Ovary (tissue), 9 donors: ENCODE data around the gene SCG2. TPM values are rescaled to one million over a fixed set of nuclear protein-coding genes. Genes with fewer than 3 reads are reported as not detected.

Experiments used
- DNase-seq, 5 donors: peaks; one replicate each; pipeline ENCODE4 v3.0.0-alpha.2; 2019 to 2020
- H3K27ac ChIP-seq, 2 donors: fragments of 200-600 bp; one replicate each; pipeline versions ENCODE4 v1.5.1 to v1.8.0; 2019 to 2022
- H3K27me3 ChIP-seq: fragments of 200-600 bp; one replicate; pipeline ENCODE4 v1.8.0; 2022
- H3K36me3 ChIP-seq: fragments of 200-600 bp; sonication (generic); one replicate; pipeline ENCODE4 v1.5.1; 2019
- H3K4me1 ChIP-seq: one replicate; pipeline ENCODE4 v1.8.1; 2013; ENCODE audit warnings: mild to moderate bottlenecking, moderate library complexity; ENCODE audit not compliant: insufficient read depth
- H3K4me3 ChIP-seq: fragments of 200-600 bp; sonication (generic); one replicate; pipeline ENCODE4 v1.5.1; 2017
- H3K9me3 ChIP-seq, 2 donors: fragments of 200-600 bp in 1 of 2; sonication (generic) in 1 of 2; one replicate each; pipeline versions ENCODE4 v1.5.1 to v1.8.1; 2013 to 2019; ENCODE audit warnings: mild to moderate bottlenecking in 1 of 2, moderate library complexity in 1 of 2
- CTCF ChIP-seq, 3 donors: fragments of 450-650 bp in 2 of 3; fragments of 200-600 bp in 1 of 3; IDR thresholded peaks; one replicate each; pipeline versions ENCODE4 v1.5.1 to v1.8.0; 2016 to 2022; ENCODE audit warnings: antibody characterized with exemption in 3 of 3, mild to moderate bottlenecking in 1 of 3
- EP300 ChIP-seq: sonication (generic); formaldehyde crosslinking; IDR thresholded peaks from one replicate; pipeline ENCODE4 v1.6.1; 2017; ENCODE audit warnings: antibody characterized with exemption
- POLR2A ChIP-seq: fragments of 450-650 bp; IDR thresholded peaks from one replicate; pipeline ENCODE4 v1.6.1; 2017; ENCODE audit warnings: antibody characterized with exemption, mild to moderate bottlenecking, moderate library complexity
- WGBS, 3 donors: extraction: QIAGEN DNeasy Blood & Tissue Kit in 1 of 3; methylation state at CpG; one replicate each; pipeline versions ENCODE4 v1.1.5 to v1.1.7; 2013 to 2017; 5-methylcytosine and 5-hydroxymethylcytosine counted together
- intact Hi-C, 4 donors: fragments of 100-400 bp; cut with DNase I; formaldehyde crosslinking; loops; one replicate each; pipeline versions ENCODE4 v1.11.0 to v1.15.1; 2022 to 2023
- polyA plus RNA-seq, 2 donors: library from polyadenylated mRNA; stranded (reverse); fragments of 200-250 nt in 1 of 2; fragments of 350-450 nt in 1 of 2; fragmentation: Illumina TruSeq in 1 of 2; extraction: RNeasy Lipid Tissue Mini Kit (QIAGEN cat#74804) in 1 of 2; gene quantifications; one replicate each; pipeline ENCODE4 v1.2.3, GENCODE V29; 2013 to 2014
- total RNA-seq, 7 donors: library from RNA; depleted of rRNA in 2 of 7; stranded (reverse); fragments of >200 nt in 2 of 7; fragmentation: NEBNext Ultra II Directional in 3 of 7; extraction: Animal tissue kit (Norgen Biotek cat#: 25700) in 3 of 7; gene quantifications; one replicate each; pipeline versions ENCODE4 v1.1.0 to v1.2.4, GENCODE V29; 2016 to 2023
- donor health status: DM: no; HTN: no; CAD: no; lungs with moderate emphysema.
- donor health status: DM: no; HTN: no; CAD: no.
- donor health status: Bipolar disorder and iron deficiency.
- donor health status: DM: yes; HTN: yes; CAD: no.
- donor health status: DM: no; HTN: no; CAD: no.
- donor health status: DM: yes; HTN: yes; CAD: no.

The SCG2 gene
- total and polyA plus RNA-seq, 9 donors, result 0.18 to 6.3 (median 2.6) TPM

GRCh38 chr2:223604231-223604630 lies 2.1 kb upstream of the SCG2 start:
- DNase-seq, result no peak
- Histone ChIP-seq H3K4me1 (no peaks in the 10 kb centered on the region), H3K27ac (no peak overlapping the region), H3K4me3 (no peak overlapping the region), H3K9me3 (no peaks in the 10 kb centered on the region), H3K36me3 (no peaks in the 10 kb centered on the region), H3K27me3 (no peaks in the 10 kb centered on the region)
- WGBS, 3 donors, result 82 to 86% (median 82%) methylated on average over 2 of the region's 2 CpGs
- intact Hi-C loops, result loop anchor here in 2 of 4 donors (10.0 kb wide), 1 partner anchor 629 kb away; no protein-coding TSS in a partner anchor
- TF ChIP-seq POLR2A, result no peak
- no peak for TF ChIP-seq EP300
- no peak for TF ChIP-seq CTCF (IDR thresholded peaks at IDR 0.05)

- no peak for DNase-seq
- no peaks in the 10 kb centered on the region for H3K36me3 ChIP-seq
- TF ChIP-seq POLR2A (no peak), EP300 (no peak), CTCF (IDR thresholded peaks at IDR 0.05) (no peak)
- H3K4me3 ChIP-seq, result no peak overlapping the region
- no peak overlapping the region for H3K27ac ChIP-seq
- no peaks in the 10 kb centered on the region for H3K4me1 ChIP-seq
- no peaks in the 10 kb centered on the region for H3K9me3 ChIP-seq
- intact Hi-C loops, result loop anchor here in 2 of 4 donors (10.0 kb wide), 1 partner anchor 628 kb away; no protein-coding TSS in a partner anchor
- 49 to 69% (median 57%) methylated on average over 2 of the region's 2 CpGs for WGBS, 3 donors
- no peaks in the 10 kb centered on the region for H3K27me3 ChIP-seq
Measured at GRCh38 chr2:223602972-223603371, 811 bp upstream of the SCG2 start.

GRCh38 chr2:223601018-223601417 lies 1.1 kb downstream of the SCG2 start:
- Histone ChIP-seq H3K9me3 (no peaks in the 10 kb centered on the region), H3K36me3 (no peaks in the 10 kb centered on the region), H3K4me1 (no peaks in the 10 kb centered on the region), H3K4me3 (no peak overlapping the region), H3K27ac (no peak overlapping the region), H3K27me3 (no peaks in the 10 kb centered on the region)
- intact Hi-C loops, result loop anchor here in 2 of 4 donors (10.0 kb wide), 1 partner anchor 626 kb away; no protein-coding TSS in a partner anchor
- TF ChIP-seq EP300 (no peak), POLR2A (no peak), CTCF (IDR thresholded peaks at IDR 0.05) (no peak)
- no peak for DNase-seq

DNA sequence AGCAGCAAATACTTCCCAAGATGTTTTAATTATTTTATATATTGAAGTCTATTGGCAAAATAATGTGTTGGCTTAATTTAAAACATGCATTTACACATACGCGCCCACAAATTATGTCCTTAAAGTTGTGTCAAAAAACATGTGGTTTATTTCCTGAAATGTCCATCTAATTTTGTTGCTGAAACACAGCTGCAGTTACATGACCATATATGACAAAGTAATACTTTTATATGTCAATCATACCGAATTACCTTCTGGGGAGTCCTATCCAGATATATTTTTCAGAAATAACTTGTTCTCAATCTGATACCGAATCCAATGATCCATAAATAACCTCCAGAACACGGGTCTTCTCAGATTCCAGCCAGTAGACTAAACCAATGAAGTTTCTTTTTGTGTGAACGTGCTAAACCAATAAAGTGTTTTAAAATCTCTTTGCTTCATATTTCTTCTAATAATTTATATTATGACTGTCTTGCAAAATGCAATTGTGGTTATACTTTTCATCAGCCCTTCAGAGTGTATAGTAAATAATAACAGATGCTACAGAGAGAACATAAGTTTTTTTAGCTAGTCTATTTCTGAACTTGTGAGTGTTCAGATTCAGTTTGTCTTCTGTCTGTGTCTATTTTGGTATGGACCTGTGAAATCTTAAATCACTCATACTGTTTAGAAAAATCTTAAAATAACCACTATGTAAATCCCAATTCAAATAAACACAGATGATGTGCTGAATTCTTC lies 2.4 kb downstream of the SCG2 start:
- Histone ChIP-seq H3K9me3 (no peaks in the 10 kb centered on the region), H3K4me3 (no peak overlapping the region), H3K27ac (no peak overlapping the region), H3K27me3 (no peaks in the 10 kb centered on the region), H3K4me1 (no peaks in the 10 kb centered on the region), H3K36me3 (no peaks in the 10 kb centered on the region)
- WGBS, 3 donors, result 41 to 45% (median 43%) methylated on average over 6 of the region's 6 CpGs
- no peak for DNase-seq
- no peak for TF ChIP-seq CTCF (IDR thresholded peaks at IDR 0.05)
- no peak for TF ChIP-seq POLR2A
- TF ChIP-seq EP300, result no peak
- intact Hi-C loops, result loop anchor here in 2 of 4 donors (10.0 kb wide), 1 partner anchor 625 kb away; no protein-coding TSS in a partner anchor
